Activated CD4-positive, alpha-beta T cell treated with anti-CD3 and anti-CD28 coated beads, Interleukin-2, amount 10 ng/mL, durations not matched to agents 24 days and 14 days (primary cell): ENCODE measurements around the gene NHEJ1. TPM values are rescaled to one million over a fixed set of nuclear protein-coding genes. Genes with fewer than 3 reads are reported as not detected.

Experiments used
- DNase-seq: peaks from one replicate; pipeline ENCODE4 v3.0.0; 2022
- H3K27ac Mint-ChIP-seq: one replicate; pipeline ENCODE4 v1.8.0; 2022; ENCODE audit warnings: mild to moderate bottlenecking, mixed read lengths
- H3K27me3 Mint-ChIP-seq: one replicate; pipeline ENCODE4 v1.8.0; 2022; ENCODE audit warnings: mixed read lengths
- H3K36me3 Mint-ChIP-seq: one replicate; pipeline ENCODE4 v1.8.0; 2022; ENCODE audit warnings: low read depth, mild to moderate bottlenecking, mixed read lengths
- H3K4me1 Mint-ChIP-seq: one replicate; pipeline ENCODE4 v1.8.0; 2021; ENCODE audit warnings: mixed read lengths
- H3K4me3 Mint-ChIP-seq: one replicate; pipeline ENCODE4 v1.8.0; 2022; ENCODE audit warnings: mild to moderate bottlenecking, moderate library complexity, mixed read lengths
- H3K9me3 Mint-ChIP-seq: one replicate; pipeline ENCODE4 v1.8.0; 2021; ENCODE audit warnings: mixed read lengths
- intact Hi-C: fragments of 100-400 bp; cut with micrococcal nuclease; formaldehyde crosslinking; loops from one replicate; pipeline ENCODE4 v1.15.1; 2023
- total RNA-seq: library from RNA; stranded (reverse); gene quantifications from 2 replicates; pipeline ENCODE4 v1.2.3, GENCODE V29; 2022

NHEJ1 gene
- total RNA-seq, 1 donor from 2014 or later, result 22.8 TPM

DNA sequence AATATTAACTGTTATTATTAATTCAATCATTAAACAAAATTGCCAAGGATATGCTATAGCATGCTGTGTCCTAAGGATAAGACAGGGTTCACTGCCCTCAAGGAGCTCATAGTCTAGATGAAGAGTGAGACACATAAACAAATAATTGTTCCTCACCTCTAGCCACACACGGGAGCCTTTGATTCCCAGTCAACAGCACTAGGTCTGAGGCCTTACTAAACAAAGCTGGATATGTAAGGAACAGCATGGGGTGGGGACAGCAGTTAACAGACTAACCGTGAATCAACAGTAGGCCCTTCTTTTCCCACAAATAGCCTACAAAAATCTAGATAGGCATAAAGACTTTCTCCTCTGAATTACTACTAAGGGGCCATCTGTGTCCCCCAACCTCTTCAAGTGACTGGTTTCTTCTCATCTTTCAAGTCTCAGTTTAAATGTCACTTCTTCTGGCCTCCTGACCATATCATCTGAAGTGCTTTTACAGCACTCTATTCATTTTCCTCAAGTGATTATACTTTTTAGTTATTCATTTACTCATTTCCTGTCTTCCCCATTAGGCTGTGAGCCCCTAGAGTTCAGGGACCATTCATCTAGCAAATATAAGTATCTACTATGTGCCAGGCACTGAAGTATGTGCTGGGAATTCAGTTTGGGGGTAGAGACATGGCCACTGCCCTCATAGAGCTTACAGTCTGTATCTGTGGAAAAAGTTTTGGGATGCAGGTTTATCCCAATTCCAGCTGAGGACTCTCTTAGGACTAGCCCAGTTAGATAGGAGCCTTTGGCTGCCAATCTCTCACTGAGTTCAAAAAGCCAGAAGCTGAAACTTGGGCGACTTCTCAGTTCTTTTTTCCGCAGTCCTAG, 69.9 kb downstream of the NHEJ1 start:
- Mint-ChIP-seq H3K4me3 (no peak overlapping the region), H3K36me3 (no peaks in the 10 kb centered on the region), H3K27me3 (no peaks in the 10 kb centered on the region), H3K27ac (no peak overlapping the region), H3K9me3 (no peaks in the 10 kb centered on the region), H3K4me1 (no peaks in the 10 kb centered on the region)
- intact Hi-C loops, result no loop called here
- DNase-seq, result no peak

DNA sequence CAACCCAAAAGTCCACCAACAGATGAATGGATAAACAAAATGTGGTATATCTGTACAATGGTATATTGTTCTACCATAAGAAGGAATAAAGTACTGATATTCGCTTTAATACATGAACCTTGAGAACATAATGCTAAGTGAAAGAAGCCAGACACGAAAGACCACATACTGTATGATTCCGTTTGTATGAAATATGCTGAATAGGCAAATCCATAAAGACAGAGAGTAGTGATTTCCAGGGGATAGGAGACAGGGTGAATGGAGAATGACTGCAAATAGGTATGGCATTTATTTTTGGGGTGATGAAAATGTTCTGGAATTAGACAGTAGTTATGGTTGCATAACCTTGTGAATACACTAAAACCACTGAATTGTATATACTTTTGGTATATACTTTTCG, 71.3 kb downstream of the NHEJ1 start:
- no peaks in the 10 kb centered on the region for H3K27me3 Mint-ChIP-seq
- no peaks in the 10 kb centered on the region for H3K36me3 Mint-ChIP-seq
- H3K4me3 Mint-ChIP-seq, result no peak overlapping the region
- no peak for DNase-seq
- H3K9me3 Mint-ChIP-seq, result no peaks in the 10 kb centered on the region
- intact Hi-C loops, result no loop called here
- H3K27ac Mint-ChIP-seq, result no peak overlapping the region
- peaks cover 6% of the 10 kb centered on the region for H3K4me1 Mint-ChIP-seq

DNA sequence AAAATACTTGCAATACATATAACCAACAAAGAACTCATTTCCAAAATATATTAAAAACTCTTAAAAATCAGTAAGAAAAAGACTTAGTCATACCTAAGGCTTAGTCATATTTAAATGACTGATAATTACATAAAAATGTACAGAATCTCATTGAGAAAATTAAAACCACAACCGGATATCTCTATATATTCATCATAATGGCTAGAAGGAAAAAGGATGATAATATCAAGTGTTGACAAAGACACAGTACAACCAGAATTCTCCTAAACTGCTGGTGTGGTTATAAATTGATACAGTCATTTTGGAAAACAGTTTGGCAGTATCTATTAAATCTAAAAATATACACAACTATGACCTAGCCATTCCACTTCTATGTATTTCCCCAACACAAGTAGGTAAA, 72.8 kb downstream of the NHEJ1 start:
- Mint-ChIP-seq H3K27me3 (no peaks in the 10 kb centered on the region), H3K4me1 (peaks cover 6% of the 10 kb centered on the region), H3K4me3 (no peak overlapping the region), H3K9me3 (no peaks in the 10 kb centered on the region), H3K36me3 (no peaks in the 10 kb centered on the region), H3K27ac (no peak overlapping the region)
- DNase-seq, result no peak
- intact Hi-C loops, result no loop called here

DNA sequence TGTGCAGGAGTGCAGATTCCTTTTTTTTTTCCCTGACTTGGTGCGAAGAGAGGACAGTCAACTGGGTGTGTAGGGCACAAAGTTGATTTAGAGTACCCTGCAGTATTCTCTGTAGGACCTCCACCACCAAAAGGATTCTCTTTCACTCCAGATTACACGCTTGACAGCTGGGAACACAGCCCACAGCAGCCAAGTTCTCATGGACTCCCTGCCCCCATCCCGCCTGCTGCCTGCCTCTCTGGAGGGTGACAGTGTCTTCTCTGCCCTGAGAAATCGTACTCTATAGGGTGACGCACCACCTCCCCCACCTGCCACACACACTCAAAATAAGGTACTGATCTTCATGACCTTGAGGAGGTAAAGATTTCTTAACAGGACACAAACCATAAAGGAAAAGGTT, 73.3 kb downstream of the NHEJ1 start:
- no peak overlapping the region for H3K27ac Mint-ChIP-seq
- H3K4me3 Mint-ChIP-seq, result no peak overlapping the region
- H3K36me3 Mint-ChIP-seq, result no peaks in the 10 kb centered on the region

DNA sequence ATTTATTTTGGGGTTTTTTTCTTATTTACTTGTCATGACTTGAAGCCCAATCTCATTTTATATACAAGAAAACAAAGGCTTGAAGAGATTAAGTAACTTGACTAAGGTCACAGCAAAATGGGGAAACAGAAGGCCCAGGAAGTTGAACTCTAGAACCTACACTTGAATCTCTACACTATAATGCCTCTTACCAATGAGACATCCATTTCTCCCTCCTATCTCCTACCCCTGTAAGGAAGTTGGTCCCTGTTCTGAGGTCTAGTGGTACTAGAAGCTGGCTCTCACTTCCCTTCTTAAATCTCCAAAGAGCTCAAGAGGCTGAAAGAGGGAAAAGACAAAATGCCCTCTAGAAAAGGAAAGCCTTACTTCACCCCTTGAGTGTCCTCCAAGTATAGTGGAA, 74.4 kb downstream of the NHEJ1 start:
- DNase-seq, result no peak
- Mint-ChIP-seq H3K27ac (no peak overlapping the region), H3K4me3 (no peak overlapping the region), H3K4me1 (peaks cover 6% of the 10 kb centered on the region), H3K27me3 (no peaks in the 10 kb centered on the region), H3K9me3 (no peaks in the 10 kb centered on the region), H3K36me3 (no peaks in the 10 kb centered on the region)
- intact Hi-C loops, result no loop called here

More for the DNA sequence above, 73.3 kb downstream of the NHEJ1 start:
- peaks cover 6% of the 10 kb centered on the region for H3K4me1 Mint-ChIP-seq
- no peak for DNase-seq
- no peaks in the 10 kb centered on the region for H3K9me3 Mint-ChIP-seq
- intact Hi-C loops, result no loop called here
- H3K27me3 Mint-ChIP-seq, result no peaks in the 10 kb centered on the region

DNA sequence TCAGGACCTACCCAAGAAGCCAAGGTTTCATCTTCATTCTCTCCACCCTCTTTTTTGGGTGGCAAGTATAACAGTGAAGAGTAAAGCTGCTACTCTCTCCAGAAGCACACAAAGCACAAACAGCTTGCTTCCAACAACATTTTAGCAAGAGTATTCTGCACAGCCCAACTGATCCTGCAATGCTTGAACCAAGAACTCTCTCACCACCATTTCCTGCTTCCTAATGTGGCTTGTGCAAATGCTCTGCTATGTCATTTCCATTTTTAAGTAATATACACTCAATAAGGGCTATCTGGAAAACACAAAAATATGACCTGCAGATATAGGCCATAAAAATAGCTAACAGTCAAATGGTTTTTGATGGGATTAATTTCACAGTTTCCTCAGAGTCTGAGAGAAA, 75.8 kb downstream of the NHEJ1 start:
- Mint-ChIP-seq H3K4me3 (no peak overlapping the region), H3K27me3 (no peaks in the 10 kb centered on the region), H3K36me3 (no peaks in the 10 kb centered on the region), H3K4me1 (peaks cover 6% of the 10 kb centered on the region), H3K9me3 (no peaks in the 10 kb centered on the region), H3K27ac (no peak overlapping the region)
- no peak for DNase-seq
- intact Hi-C loops, result no loop called here

DNA sequence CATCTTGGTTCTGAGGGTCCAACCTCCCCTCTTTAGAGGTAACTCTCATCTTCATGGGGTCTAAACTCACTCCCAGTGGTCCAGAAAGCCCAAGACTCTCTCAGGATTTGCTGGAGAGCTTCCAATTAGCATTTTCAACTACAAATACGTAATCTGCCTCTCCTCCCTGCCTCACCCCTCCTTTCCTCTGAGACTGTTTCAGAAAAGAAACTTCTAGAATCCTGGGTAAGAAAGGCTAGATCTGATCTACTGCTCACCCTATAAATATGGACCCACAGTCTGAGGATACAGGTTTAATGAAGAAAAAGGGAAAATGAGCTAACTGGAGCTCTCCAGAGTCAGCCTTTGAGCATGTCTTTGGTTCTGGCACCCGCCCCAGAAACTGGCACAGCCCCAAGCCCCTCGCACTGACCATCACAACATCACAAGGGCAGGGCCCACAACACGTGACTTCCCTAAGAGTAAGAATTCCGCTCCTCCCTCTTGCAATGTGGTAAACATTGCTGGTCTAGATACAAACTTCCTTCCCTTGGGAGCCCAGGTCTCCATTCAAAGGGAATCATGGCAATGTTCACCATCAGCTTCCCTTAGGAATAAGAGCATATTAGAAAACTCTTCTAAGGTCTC, 78.2 kb downstream of the NHEJ1 start:
- intact Hi-C loops, result no loop called here
- Mint-ChIP-seq H3K9me3 (no peaks in the 10 kb centered on the region), H3K27me3 (no peaks in the 10 kb centered on the region), H3K36me3 (no peaks in the 10 kb centered on the region), H3K4me1 (peaks cover 6% of the 10 kb centered on the region), H3K27ac (no peak overlapping the region), H3K4me3 (no peak overlapping the region)
- DNase-seq, result no peak

DNA sequence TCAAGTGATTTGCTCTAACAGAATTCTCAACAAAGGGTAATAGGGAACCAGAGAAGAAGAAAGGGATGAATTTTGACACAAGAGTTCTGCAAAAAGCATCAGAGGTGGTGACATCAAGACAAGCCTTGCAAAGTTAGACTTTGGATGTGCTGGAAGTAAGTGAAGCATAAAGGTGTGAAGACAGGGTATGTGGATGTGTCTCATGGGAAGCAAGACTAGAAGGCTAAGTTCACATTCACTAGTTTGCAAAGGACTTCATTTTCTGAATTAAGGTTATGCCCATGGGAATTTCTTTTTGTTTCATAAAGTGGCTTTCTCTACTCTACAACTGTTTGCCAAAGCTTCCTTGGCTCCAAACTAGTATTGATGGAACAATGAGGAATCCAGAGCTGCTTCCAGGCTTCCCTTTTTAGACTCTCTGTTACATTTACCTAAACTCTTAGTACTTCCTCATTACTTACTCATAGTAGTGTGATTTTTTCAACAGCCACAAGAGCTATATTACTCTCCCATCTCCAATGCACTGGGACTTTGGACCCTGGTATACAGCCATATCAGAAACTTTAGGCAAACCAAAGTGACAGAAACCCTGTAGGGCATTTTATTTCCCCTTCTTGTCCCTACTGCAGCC, 78.8 kb downstream of the NHEJ1 start:
- no peak for DNase-seq
- intact Hi-C loops, result no loop called here
- H3K9me3 Mint-ChIP-seq, result no peaks in the 10 kb centered on the region
- H3K27me3 Mint-ChIP-seq, result no peaks in the 10 kb centered on the region
- no peak overlapping the region for H3K4me3 Mint-ChIP-seq
- H3K36me3 Mint-ChIP-seq, result no peaks in the 10 kb centered on the region
- H3K4me1 Mint-ChIP-seq, result peaks cover 6% of the 10 kb centered on the region
- H3K27ac Mint-ChIP-seq, result no peak overlapping the region

DNA sequence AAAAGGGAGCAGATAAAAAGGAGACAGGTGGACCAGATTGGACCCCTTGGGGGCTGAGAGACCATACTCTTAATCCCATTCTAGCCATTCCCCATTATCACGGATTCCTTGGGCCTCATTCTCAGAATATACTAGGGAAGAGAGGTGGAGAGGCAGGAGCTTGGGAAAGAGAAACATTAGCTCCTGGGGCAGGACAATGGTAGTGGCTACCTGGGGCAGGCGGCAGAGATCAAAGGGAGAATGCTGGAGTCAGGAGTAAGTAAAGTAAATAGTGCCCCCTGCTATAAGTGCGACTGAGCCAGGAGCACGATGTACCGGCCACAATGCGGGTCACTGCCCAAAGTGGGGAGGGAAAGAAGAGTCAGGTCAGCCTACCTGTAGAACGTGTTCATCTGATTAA, 79.5 kb downstream of the NHEJ1 start:
- DNase-seq, result no peak
- Mint-ChIP-seq H3K4me1 (peaks cover 6% of the 10 kb centered on the region), H3K27me3 (no peaks in the 10 kb centered on the region), H3K9me3 (no peaks in the 10 kb centered on the region), H3K36me3 (no peaks in the 10 kb centered on the region), H3K27ac (no peak overlapping the region), H3K4me3 (no peak overlapping the region)
- intact Hi-C loops, result no loop called here

DNA sequence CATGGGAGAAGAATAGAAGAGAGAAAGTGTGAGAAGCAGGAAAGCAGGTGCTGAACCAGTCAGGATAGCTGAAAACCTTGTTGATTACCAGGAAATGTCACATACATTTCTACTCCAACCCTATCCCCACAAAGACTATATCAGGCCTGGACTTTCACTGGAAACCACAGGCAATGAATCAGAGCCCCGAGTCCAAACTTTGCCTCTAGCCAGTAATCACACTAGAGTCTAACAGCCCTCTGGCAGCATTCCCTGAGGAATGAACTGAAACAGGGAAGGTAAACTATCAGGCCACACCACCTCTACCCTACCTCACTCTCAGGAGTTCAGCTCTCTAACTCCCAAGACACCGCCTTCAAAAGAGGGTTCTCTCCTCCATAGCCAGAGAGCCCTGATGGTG, 81.2 kb downstream of the NHEJ1 start:
- Mint-ChIP-seq H3K27ac (no peak overlapping the region), H3K4me3 (no peak overlapping the region), H3K27me3 (no peaks in the 10 kb centered on the region), H3K9me3 (no peaks in the 10 kb centered on the region), H3K4me1 (no peaks in the 10 kb centered on the region), H3K36me3 (peaks cover 5% of the 10 kb centered on the region)
- no peak for DNase-seq
- intact Hi-C loops, result no loop called here

DNA sequence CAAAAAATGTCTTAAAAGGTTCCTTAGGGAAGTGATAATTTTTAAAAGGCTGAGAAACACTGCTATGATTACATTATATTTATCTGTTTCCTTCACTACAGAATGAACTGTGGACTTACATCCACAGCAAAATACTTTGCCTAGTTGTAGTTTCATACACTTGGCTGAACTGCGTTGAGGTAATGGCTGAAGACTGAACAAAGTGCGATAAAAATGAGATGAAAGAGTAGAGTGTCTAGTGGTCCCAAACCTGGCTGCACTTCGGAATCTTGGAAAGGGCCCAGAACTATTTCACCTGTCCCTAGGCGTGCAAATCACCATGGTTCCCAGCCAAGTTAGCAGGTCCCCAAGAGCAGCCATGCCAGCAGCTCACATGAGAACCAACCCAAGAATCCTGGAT, 81.7 kb downstream of the NHEJ1 start:
- H3K27ac Mint-ChIP-seq, result no peak overlapping the region
- no peaks in the 10 kb centered on the region for H3K4me1 Mint-ChIP-seq
- no peak overlapping the region for H3K4me3 Mint-ChIP-seq
- no peaks in the 10 kb centered on the region for H3K9me3 Mint-ChIP-seq
- peaks cover 5% of the 10 kb centered on the region for H3K36me3 Mint-ChIP-seq
- DNase-seq, result no peak
- intact Hi-C loops, result no loop called here
- no peaks in the 10 kb centered on the region for H3K27me3 Mint-ChIP-seq

DNA sequence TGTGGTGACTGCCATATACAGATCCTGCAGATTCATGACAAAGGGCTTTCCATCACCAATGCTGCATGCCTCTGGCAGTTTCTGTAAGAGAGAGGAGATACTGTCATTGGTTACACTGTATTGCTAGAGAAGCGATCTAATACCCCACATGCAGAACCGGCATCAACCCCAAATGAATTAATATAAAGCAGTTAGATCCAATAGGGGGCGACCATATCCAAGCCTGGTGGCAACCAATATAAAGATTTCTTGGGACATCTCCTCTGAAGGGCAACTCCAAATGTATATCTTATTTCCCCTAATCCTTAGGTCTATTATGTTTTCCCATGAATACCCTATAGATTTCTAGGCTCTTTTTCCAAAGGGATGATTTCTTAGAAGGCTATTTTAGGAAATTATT, 82.5 kb downstream of the NHEJ1 start:
- no peaks in the 10 kb centered on the region for H3K27me3 Mint-ChIP-seq

DNA sequence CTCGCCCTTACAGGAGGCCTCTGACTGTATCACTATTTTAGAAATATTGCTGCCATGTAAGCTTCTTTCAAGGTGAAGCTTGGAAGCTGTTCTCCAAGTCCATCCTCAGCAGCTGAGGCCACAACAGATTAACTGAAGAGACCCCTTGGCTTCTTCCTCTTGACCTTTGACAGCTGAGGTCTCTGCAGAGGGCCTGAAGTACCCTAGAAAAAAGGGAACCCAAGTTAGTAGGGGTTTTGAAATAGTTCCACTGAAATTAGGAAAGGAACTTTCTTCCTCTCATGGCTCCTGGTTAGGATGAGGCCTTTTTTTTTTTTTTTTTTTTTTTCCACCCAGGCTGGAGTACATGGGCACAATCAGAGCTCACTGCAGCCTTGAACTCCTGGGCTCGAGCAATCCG, 84.4 kb downstream of the NHEJ1 start:
- Mint-ChIP-seq H3K4me1 (no peaks in the 10 kb centered on the region), H3K36me3 (peaks cover 5% of the 10 kb centered on the region), H3K27me3 (no peaks in the 10 kb centered on the region), H3K4me3 (no peak overlapping the region), H3K9me3 (no peaks in the 10 kb centered on the region), H3K27ac (no peak overlapping the region)
- intact Hi-C loops, result no loop called here
- DNase-seq, result no peak

More for the DNA sequence above, 82.5 kb downstream of the NHEJ1 start:
- Mint-ChIP-seq H3K4me1 (no peaks in the 10 kb centered on the region), H3K27ac (no peak overlapping the region), H3K9me3 (no peaks in the 10 kb centered on the region), H3K4me3 (no peak overlapping the region), H3K36me3 (peaks cover 5% of the 10 kb centered on the region)
- DNase-seq, result no peak
- intact Hi-C loops, result no loop called here

DNA sequence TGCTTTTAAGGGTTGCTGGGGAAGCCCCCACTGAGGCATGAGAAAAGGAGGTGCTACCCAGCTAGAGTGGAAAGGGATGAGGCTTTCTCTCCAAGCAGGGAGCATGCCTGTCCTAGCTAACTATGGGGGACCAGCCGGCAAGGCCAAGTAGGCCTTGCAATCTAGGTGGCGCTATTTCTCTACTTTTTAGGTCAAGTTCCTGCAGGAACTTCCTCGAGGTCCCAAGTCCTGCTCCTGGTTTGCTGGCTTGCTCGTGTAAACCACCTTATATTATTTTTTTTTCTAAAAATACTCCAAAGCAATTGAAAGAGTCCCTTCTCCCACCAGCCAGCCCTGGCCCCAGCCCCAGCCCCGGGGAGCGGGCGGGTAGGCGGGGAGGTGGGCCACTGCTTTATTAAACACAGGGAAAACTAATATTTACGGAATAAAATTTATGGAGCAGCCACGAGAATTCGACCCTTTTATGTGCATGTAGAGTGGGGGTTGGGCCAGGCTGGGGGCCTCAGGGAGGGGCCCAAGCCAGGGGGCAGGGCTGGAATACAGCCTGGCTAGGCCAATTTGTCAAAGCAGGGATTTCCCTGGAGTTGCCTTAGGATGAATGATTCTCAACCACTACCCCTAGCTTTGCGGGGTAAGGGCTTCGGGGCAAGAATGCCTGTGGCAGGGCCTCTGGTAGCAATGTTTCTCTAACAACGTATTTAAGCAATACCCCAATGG, 87.0 kb downstream of the NHEJ1 start:
- no peaks in the 10 kb centered on the region for H3K9me3 Mint-ChIP-seq
- peak; percentile 64 for DNase-seq
- peaks cover 5% of the 10 kb centered on the region for H3K36me3 Mint-ChIP-seq
- no peaks in the 10 kb centered on the region for H3K27me3 Mint-ChIP-seq
- intact Hi-C loops, result loop anchor here (1.0 kb wide), 1 partner anchor 46 kb away; no protein-coding TSS in a partner anchor
- H3K4me3 Mint-ChIP-seq, result no peak overlapping the region
- H3K27ac Mint-ChIP-seq, result no peak overlapping the region
- H3K4me1 Mint-ChIP-seq, result no peaks in the 10 kb centered on the region
